K562 (cell line): ENCODE data around the gene RNF187. TPM values are rescaled to one million over a fixed set of nuclear protein-coding genes. Genes with fewer than 3 reads are reported as not detected.

Source experiments
- ARNT ChIP-seq, 2 experiments: fragments of 450-650 bp; IDR thresholded peaks; 2 replicates each; pipeline ENCODE4 v1.6.1; 2016; ENCODE audit warnings: mild to moderate bottlenecking in 1 of 2
- ATF1 ChIP-seq, 2 experiments: fragments of 450-650 bp in 1 of 2; IDR thresholded peaks; 2 replicates each; pipeline ENCODE4 v1.6.1; 2016; ENCODE audit warnings: missing compliant biosample characterization in 1 of 2, missing genetic modification characterization in 1 of 2
- CBX5 ChIP-seq: IDR thresholded peaks from 2 replicates; pipeline ENCODE4 v1.6.1; 2014; ENCODE audit warnings: low read depth, borderline replicate concordance
- CBX8 ChIP-seq: fragments of 200-600 bp; sonication (generic); IDR thresholded peaks from 2 replicates; pipeline ENCODE4 v1.6.1; 2012; ENCODE audit warnings: borderline replicate concordance, mixed run types, low read depth, mild to moderate bottlenecking, moderate library complexity, mixed read lengths, low read length, control low read depth, inconsistent platforms; ENCODE audit not compliant: poor library complexity, severe bottlenecking; ENCODE audit errors: extremely low read depth
- CREBBP ChIP-seq: IDR thresholded peaks from one replicate; pipeline ENCODE4 v1.6.1; 2012; ENCODE audit warnings: low read depth, mild to moderate bottlenecking, control low read depth, inconsistent platforms, low read length
- GTF2F1 ChIP-seq: IDR thresholded peaks from 2 replicates; pipeline ENCODE4 v1.6.1; 2011; ENCODE audit warnings: low read depth, low read length, improper control_type of control experiment
- KDM1A ChIP-seq, 2 experiments: fragments of 450-650 bp; IDR thresholded peaks; 2 replicates each; pipeline ENCODE4 v1.6.1; 2016; ENCODE audit warnings: mild to moderate bottlenecking in 2 of 2
- KLF16 ChIP-seq: IDR thresholded peaks from 2 replicates; pipeline ENCODE4 v1.6.1; 2016; ENCODE audit warnings: antibody characterized with exemption
- MTA3 ChIP-seq: fragments of 450-650 bp; formaldehyde crosslinking; IDR thresholded peaks from 2 replicates; pipeline ENCODE4 v1.6.1; 2017; ENCODE audit warnings: mild to moderate bottlenecking, borderline replicate concordance
- NBN ChIP-seq: fragments of 450-650 bp; IDR thresholded peaks from 2 replicates; pipeline ENCODE4 v1.6.1; 2016; ENCODE audit warnings: low read depth, mild to moderate bottlenecking
- RBM14 ChIP-seq: fragments of 200-400 bp; formaldehyde crosslinking; IDR thresholded peaks from 2 replicates; pipeline ENCODE4 v1.6.1; 2018; ENCODE audit warnings: low read depth, mild to moderate bottlenecking, low read length, moderate library complexity, borderline replicate concordance; ENCODE audit not compliant: insufficient read depth
- SMC3 ChIP-seq: conservative IDR thresholded peaks from 2 replicates; pipeline ENCODE4 v1.6.1; 2011; ENCODE audit warnings: low read depth, low read length, improper control_type of control experiment; ENCODE audit not compliant: insufficient read depth
- ZNF23 ChIP-seq: fragments of 250-450 bp; sonication (Bioruptor Pico); IDR thresholded peaks from 2 replicates; pipeline ENCODE4 v1.4.0; 2020; ENCODE audit warnings: mild to moderate bottlenecking
- ZNF444 ChIP-seq: fragments of 250-450 bp; sonication (Bioruptor Pico); IDR thresholded peaks from 2 replicates; pipeline ENCODE4 v1.4.0; 2020; ENCODE audit warnings: mild to moderate bottlenecking, moderate library complexity
- ZNF717 ChIP-seq: fragments of 250-450 bp; sonication (Bioruptor Pico); IDR thresholded peaks from 2 replicates; pipeline ENCODE4 v1.5.0; 2021
- polyA plus RNA-seq, 8 experiments: library from polyadenylated mRNA; depleted of rRNA in 4 of 8; stranded (reverse) in 5 of 8; unstranded in 3 of 8; fragments of >200 nt; fragmentation: Nextera tagmentation in 2 of 8; fragmentation: Illumina TruSeq in 1 of 8; extraction: Ambion mirVana in 2 of 8; extraction: Trizol in 1 of 8; gene quantifications; 2 replicates each; pipeline versions ENCODE4 v1.2.1 to v1.2.3, GENCODE V29; 2011 to 2014; ENCODE audit warnings: inconsistent platforms in 1 of 8, missing spikeins in 1 of 8
- total RNA-seq, 7 experiments: library from RNA; depleted of rRNA in 6 of 7; stranded (reverse); fragments of >200 nt in 6 of 7; fragmentation: Illumina TruSeq in 2 of 7; extraction: Trizol in 2 of 7; gene quantifications; 2 replicates each; pipeline versions ENCODE4 v1.2.1 to v1.2.3, GENCODE V29; 2011 to 2021; ENCODE audit warnings: low replicate concordance in 1 of 7
- TF ChIP-seq, protein P1 (sequence below): sonication (generic); formaldehyde crosslinking; IDR thresholded peaks from 2 replicates; pipeline ENCODE4 v1.8.0; 2022; ENCODE audit warnings: missing genetic modification reagents, mild to moderate bottlenecking, moderate library complexity, borderline replicate concordance
- TF ChIP-seq, protein P2 (sequence below), 2 experiments: fragments of 450-650 bp; IDR thresholded peaks; 2 replicates each; pipeline ENCODE4 v1.6.1; 2016; ENCODE audit warnings: mild to moderate bottlenecking in 2 of 2, borderline replicate concordance in 1 of 2, low read depth in 1 of 2, moderate library complexity in 1 of 2

Gene RNF187
- total and polyA plus RNA-seq, 9 of the 15 experiments (the other 6 are each of a cell fraction or from before 2014, with no cell fraction given): 2.3 to 119 (median 41.9) TPM

DNA sequence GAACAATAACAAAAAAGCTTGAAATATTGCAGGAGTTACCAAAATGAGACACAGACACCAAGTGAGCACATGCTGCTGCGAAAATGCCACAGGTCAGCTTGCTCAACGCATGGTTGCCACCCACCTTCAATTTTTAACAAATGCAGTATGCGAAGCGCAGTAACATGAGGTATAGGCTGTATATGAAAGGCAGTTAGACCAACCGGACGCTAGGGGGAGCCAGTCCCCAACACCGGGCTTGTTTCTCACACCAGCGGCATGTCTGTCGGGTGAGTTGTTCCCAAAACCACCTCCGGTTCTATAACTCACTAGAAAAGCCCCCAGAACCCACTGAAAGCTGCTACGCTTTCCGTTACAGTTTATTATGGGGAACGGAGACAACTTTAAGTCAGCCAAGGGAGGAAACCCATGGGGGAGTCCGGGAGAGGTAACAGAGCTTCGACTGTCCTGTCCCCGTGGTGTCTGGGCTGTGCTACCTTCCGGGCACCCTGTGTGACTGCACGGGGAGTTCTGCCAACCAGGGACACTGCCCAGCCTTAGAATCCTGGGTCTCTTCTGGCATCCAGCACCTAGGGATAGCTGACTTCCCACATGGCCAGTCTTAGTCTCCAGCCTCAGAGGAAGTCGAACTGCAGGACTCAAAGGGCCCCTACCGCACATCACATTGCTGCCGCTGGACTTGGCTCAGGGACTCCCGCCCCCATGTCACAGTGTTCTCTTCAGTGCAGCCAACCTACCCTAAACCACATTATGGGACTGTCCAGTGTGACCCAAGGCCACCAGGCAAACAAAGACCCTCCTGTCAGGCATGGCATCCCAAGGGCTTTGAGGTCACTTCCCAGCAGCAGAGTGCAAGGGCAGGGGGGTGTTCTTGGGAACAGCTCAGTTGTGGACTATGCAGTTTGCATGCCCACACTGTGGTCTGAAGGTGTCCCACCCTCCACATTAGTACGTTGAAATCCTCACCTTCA, 14.0 kb downstream of the RNF187 start (continued):
- TF ChIP-seq ARNT (IDR thresholded peaks at IDR 0.05): peak in 1 of 2 experiments; percentile 60; a peak in 1 of 4 replicates
- TF ChIP-seq ZNF444 (CRISPR knock-in tag): no peak
- TF ChIP-seq, protein P1, sequence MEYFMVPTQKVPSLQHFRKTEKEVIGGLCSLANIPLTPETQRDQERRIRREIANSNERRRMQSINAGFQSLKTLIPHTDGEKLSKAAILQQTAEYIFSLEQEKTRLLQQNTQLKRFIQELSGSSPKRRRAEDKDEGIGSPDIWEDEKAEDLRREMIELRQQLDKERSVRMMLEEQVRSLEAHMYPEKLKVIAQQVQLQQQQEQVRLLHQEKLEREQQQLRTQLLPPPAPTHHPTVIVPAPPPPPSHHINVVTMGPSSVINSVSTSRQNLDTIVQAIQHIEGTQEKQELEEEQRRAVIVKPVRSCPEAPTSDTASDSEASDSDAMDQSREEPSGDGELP: peak; percentile 72
- no peak for TF ChIP-seq CBX8
- TF ChIP-seq ATF1 (CRISPR knock-in tag; IDR thresholded peaks at IDR 0.05): no peak
- no peak; the same call in 1 of the 2 replicates for TF ChIP-seq ATF1 (tag; IDR thresholded peaks at IDR 0.05)
- no peak for TF ChIP-seq CBX5
- no peak for TF ChIP-seq GTF2F1
- no peak for TF ChIP-seq CREBBP
- no peak for TF ChIP-seq KDM1A (IDR thresholded peaks at IDR 0.05)
- TF ChIP-seq NBN: no peak
- 0 out of 2 replicates have a peak, but pooled peaks have one; percentile 30 for TF ChIP-seq ZNF717 (CRISPR knock-in tag)
- TF ChIP-seq, protein P2, sequence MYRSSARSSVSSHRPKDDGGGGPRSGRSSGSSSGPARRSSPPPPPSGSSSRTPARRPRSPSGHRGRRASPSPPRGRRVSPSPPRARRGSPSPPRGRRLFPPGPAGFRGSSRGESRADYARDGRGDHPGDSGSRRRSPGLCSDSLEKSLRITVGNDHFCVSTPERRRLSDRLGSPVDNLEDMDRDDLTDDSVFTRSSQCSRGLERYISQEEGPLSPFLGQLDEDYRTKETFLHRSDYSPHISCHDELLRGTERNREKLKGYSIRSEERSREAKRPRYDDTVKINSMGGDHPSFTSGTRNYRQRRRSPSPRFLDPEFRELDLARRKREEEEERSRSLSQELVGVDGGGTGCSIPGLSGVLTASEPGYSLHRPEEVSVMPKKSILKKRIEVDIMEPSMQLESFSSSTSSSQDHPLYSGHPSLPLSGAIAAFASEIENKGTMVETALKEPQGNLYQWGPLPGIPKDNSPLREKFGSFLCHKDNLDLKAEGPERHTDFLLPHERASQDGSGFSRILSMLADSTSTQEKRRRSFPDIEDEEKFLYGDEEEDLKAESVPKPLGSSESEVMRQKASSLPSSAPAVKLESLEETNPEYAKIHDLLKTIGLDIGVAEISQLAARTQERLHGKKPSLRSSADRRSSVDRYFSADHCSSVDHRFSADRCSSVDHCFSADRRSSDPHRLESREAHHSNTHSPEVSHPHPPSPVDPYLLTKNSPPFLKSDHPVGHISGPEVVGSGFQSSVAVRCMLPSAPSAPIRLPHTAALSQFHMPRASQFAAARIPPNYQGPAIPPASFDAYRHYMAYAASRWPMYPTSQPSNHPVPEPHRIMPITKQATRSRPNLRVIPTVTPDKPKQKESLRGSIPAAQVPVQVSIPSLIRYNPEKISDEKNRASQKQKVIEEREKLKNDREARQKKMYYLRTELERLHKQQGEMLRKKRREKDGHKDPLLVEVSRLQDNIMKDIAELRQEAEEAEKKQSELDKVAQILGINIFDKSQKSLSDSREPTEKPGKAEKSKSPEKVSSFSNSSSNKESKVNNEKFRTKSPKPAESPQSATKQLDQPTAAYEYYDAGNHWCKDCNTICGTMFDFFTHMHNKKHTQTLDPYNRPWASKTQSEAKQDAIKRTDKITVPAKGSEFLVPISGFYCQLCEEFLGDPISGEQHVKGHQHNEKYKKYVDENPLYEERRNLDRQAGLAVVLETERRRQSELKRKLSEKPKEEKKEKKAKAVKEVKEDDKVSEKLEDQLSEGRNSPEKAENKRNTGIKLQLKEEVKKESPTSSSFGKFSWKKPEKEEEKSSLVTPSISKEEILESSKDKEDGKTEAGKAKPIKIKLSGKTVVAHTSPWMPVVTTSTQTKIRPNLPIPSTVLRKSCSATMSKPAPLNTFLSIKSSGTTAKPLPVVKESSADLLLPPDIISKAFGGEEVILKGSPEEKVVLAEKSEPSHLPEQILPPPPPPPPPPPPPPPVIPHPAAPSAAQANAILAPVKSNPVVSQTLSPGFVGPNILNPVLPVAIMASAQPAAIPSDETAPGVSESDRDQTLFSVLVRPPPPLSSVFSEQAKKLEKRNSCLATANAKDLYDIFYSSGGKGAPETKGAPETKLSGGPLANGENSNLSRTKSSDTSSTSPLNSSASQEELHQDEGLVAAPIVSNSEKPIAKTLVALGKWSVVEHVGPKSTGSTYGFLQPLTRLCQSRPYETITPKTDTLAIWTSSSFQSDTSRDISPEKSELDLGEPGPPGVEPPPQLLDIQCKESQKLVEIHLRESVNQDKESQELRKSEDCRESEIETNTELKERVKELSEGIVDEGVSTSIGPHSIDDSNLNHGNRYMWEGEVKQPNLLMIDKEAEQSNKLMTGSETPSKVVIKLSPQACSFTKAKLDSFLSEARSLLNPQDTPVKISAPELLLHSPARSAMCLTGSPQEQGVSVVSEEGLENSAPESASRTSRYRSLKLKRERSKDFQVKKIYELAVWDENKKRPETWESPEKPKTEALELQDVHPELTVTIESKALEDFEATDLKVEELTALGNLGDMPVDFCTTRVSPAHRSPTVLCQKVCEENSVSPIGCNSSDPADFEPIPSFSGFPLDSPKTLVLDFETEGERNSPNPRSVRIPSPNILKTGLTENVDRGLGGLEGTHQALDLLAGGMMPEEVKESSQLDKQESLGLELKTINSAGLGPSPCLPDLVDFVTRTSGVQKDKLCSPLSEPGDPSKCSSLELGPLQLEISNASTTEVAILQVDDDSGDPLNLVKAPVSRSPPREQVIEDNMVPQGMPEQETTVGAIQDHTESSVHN (IDR thresholded peaks at IDR 0.05; ENCODE audit: borderline replicate concordance in 1 of 2, low read depth in 1 of 2): no peak
- TF ChIP-seq KLF16: peak; percentile 67
- no peak; the same call in 1 of the 2 replicates for TF ChIP-seq MTA3
- no peak for TF ChIP-seq RBM14
- TF ChIP-seq ZNF23 (CRISPR knock-in tag): no peak
- peak; percentile 76 for TF ChIP-seq SMC3
